ENCODE measurements around the gene PKMYT1.

PKMYT1 gene

GRCh38 chr16:2980227-2981176, at the start of gene PKMYT1:
Gene PKMYT1, minus strand, starts transcription at chr16:2980446. Its CDS starts 789 bp downstream, at chr16:2979657.
- DNase-seq = peak; percentile 55

- DNase-seq = no peak
Measured at GRCh38 chr16:3029491-3030221, 49.4 kb upstream of the PKMYT1 start.

GRCh38 chr16:3028716-3029319, 48.6 kb upstream of the PKMYT1 start:
- DNase-seq = no peak

GRCh38 chr16:3027983-3028715, 47.9 kb upstream of the PKMYT1 start:
- peak; percentile 65 for DNase-seq

- no peak for DNase-seq
Measured at GRCh38 chr16:3027489-3027795, 47.2 kb upstream of the PKMYT1 start.

GRCh38 chr16:3026609-3027488, 46.6 kb upstream of the PKMYT1 start:
- no peak for DNase-seq

- no peak for DNase-seq
Measured at GRCh38 chr16:3026003-3026378, 45.7 kb upstream of the PKMYT1 start.

GRCh38 chr16:3025032-3026002, 45.1 kb upstream of the PKMYT1 start:
- no peak for DNase-seq

GRCh38 chr16:3023669-3024478, 43.6 kb upstream of the PKMYT1 start, which contains the start of the genes HCFC1R1 and THOC6:
Gene HCFC1R1, minus strand, starts transcription at chr16:3023942. Its CDS starts 1 bp downstream, at chr16:3023941.
Gene THOC6, plus strand, starts transcription at chr16:3024035. Its CDS starts 292 bp downstream, at chr16:3024327.
- peak; percentile 92 for DNase-seq

- DNase-seq = no peak
Measured at GRCh38 chr16:3023415-3023668, 43.1 kb upstream of the PKMYT1 start.

- no peak for DNase-seq
Measured at GRCh38 chr16:3022684-3023414, 42.6 kb upstream of the PKMYT1 start.

- DNase-seq = no peak
Measured at GRCh38 chr16:3022208-3022683, 42.0 kb upstream of the PKMYT1 start.

- no peak for DNase-seq
Measured at GRCh38 chr16:3021449-3022207, 41.4 kb upstream of the PKMYT1 start.

GRCh38 chr16:3020604-3021448, 40.6 kb upstream of the PKMYT1 start:
- DNase-seq = no peak

- DNase-seq = no peak
Measured at GRCh38 chr16:3020247-3020603, 40.0 kb upstream of the PKMYT1 start, which contains the start of gene TNFRSF12A. Gene TNFRSF12A, plus strand, starts transcription at chr16:3020368. Its CDS starts 30 bp downstream, at chr16:3020398.

- DNase-seq = no peak
Measured at GRCh38 chr16:3019594-3020246, 39.5 kb upstream of the PKMYT1 start.

All from NCI-H187 treated with DMSO at 0.1 percent for 48 hours (cell line).